IMR-90 (cell line): ENCODE data around the gene DHH. TPM values are rescaled to one million over a fixed set of nuclear protein-coding genes. Genes with fewer than 3 reads are reported as not detected.

ENCODE experiments used
- ATAC-seq: fragments of 200-7000 bp; cut with Tn5 transposase; 2 replicates; pipeline ENCODE4 v1.9.1; 2020; ENCODE audit warnings: low read depth, mild to moderate bottlenecking, moderate library complexity
- BruUV-seq: library from RNA; stranded (reverse); fragments of 400-500 nt; replicated peaks from 2 replicates; lab custom pipeline; 2021; lab: Mats Ljungman, UMichigan
- CTCF ChIA-PET: fragments of 300-600 bp; formaldehyde crosslinking; extraction: SDS; loops from one replicate; lab custom pipeline; 2021; ENCODE audit warnings: antibody characterized with exemption; lab: Yijun Ruan, JAX
- POLR2A ChIA-PET: fragments of 300-600 bp; sonication (Branson Sonifier 250); formaldehyde crosslinking; loops from one replicate; lab custom pipeline; 2022; ENCODE audit warnings: antibody characterized with exemption; ENCODE audit not compliant: unreplicated experiment; lab: Charles Lee
- DNase-seq: peaks from one replicate; pipeline ENCODE4 v3.0.0; 2013
- H2AFZ ChIP-seq: replicated peaks from 2 replicates; pipeline ENCODE3; 2013; ENCODE audit warnings: low read length, mild to moderate bottlenecking; ENCODE audit not compliant: poor library complexity
- H2AK5ac ChIP-seq: 2 replicates; pipeline ENCODE4 v1.6.1; 2013; ENCODE audit warnings: low read depth, low read length, inconsistent platforms
- H2AK9ac ChIP-seq: replicated peaks from 2 replicates; pipeline ENCODE3; 2013; ENCODE audit warnings: mild to moderate bottlenecking, low read depth, low read length, moderate library complexity; ENCODE audit not compliant: poor library complexity
- H2BK120ac ChIP-seq: 2 replicates; pipeline ENCODE4 v1.6.1; 2013; ENCODE audit warnings: low read depth, low read length, inconsistent platforms
- H2BK15ac ChIP-seq: 3 replicates; pipeline ENCODE4 v1.6.1; 2013; ENCODE audit warnings: low read depth, low read length, inconsistent platforms
- H2BK20ac ChIP-seq: 2 replicates; pipeline ENCODE4 v1.6.1; 2013; ENCODE audit warnings: low read depth, mild to moderate bottlenecking, inconsistent platforms, low read length, moderate library complexity
- H2BK5ac ChIP-seq: 2 replicates; pipeline ENCODE4 v1.6.1; 2013; ENCODE audit warnings: mild to moderate bottlenecking, low read depth, low read length, inconsistent platforms; ENCODE audit not compliant: poor library complexity, severe bottlenecking
- H3K14ac ChIP-seq: replicated peaks from 2 replicates; pipeline ENCODE4 v1.6.1; 2013; ENCODE audit warnings: low read depth, low read length, inconsistent platforms
- H3K18ac ChIP-seq: 2 replicates; pipeline ENCODE4 v1.6.1; 2013; ENCODE audit warnings: low read depth, low read length, control low read depth
- H3K23ac ChIP-seq: 2 replicates; pipeline ENCODE4 v1.6.1; 2013; ENCODE audit warnings: low read depth, low read length, inconsistent platforms
- H3K27ac ChIP-seq: 2 replicates; pipeline ENCODE4 v1.5.1; 2013; ENCODE audit warnings: mild to moderate bottlenecking, control low read depth, low read length; ENCODE audit not compliant: insufficient read depth
- H3K27me3 ChIP-seq: 2 replicates; pipeline ENCODE4 v1.6.1; 2013; ENCODE audit warnings: low read length; ENCODE audit not compliant: control insufficient read depth, insufficient read depth
- H3K36me3 ChIP-seq: 2 replicates; pipeline ENCODE4 v1.6.1; 2013; ENCODE audit warnings: low read length, mixed read lengths; ENCODE audit not compliant: control insufficient read depth, insufficient read depth
- H3K4ac ChIP-seq: 2 replicates; pipeline ENCODE4 v1.6.1; 2013; ENCODE audit warnings: low read depth, low read length, inconsistent platforms
- H3K4me1 ChIP-seq: 2 replicates; pipeline ENCODE4 v1.6.1; 2013; ENCODE audit warnings: low read length, mixed read lengths; ENCODE audit not compliant: control insufficient read depth, insufficient read depth
- H3K4me2 ChIP-seq: 2 replicates; pipeline ENCODE4 v1.6.1; 2013; ENCODE audit warnings: low read depth, mild to moderate bottlenecking, control low read depth, low read length, moderate library complexity
- H3K4me3 ChIP-seq: 2 replicates; pipeline ENCODE4 v1.5.1; 2013; ENCODE audit warnings: low read depth, mild to moderate bottlenecking, control low read depth, low read length, moderate library complexity; ENCODE audit not compliant: insufficient read depth
- H3K56ac ChIP-seq: 2 replicates; pipeline ENCODE4 v1.6.1; 2013; ENCODE audit warnings: low read length, inconsistent platforms; ENCODE audit not compliant: insufficient read depth; ENCODE audit errors: extremely low read depth
- H3K79me1 ChIP-seq, 2 experiments: 2 replicates each; pipeline ENCODE4 v1.6.1; 2013; ENCODE audit warnings: low read length in 2 of 2, inconsistent platforms in 1 of 2, low read depth in 1 of 2
- H3K9ac ChIP-seq: 2 replicates; pipeline ENCODE4 v1.6.1; 2013; ENCODE audit warnings: low read depth, low read length, control low read depth
- H3K9me1 ChIP-seq: 2 replicates; pipeline ENCODE4 v1.6.1; 2013; ENCODE audit warnings: low read length, inconsistent platforms; ENCODE audit not compliant: insufficient read depth
- H3K9me3 ChIP-seq: 2 replicates; pipeline ENCODE4 v1.6.1; 2013; ENCODE audit warnings: low read length; ENCODE audit not compliant: control insufficient read depth, insufficient read depth
- H4K20me1 ChIP-seq: 2 replicates; pipeline ENCODE4 v1.6.1; 2013; ENCODE audit warnings: low read length, inconsistent platforms; ENCODE audit not compliant: insufficient read depth
- H4K5ac ChIP-seq: 2 replicates; pipeline ENCODE4 v1.6.1; 2013; ENCODE audit warnings: mild to moderate bottlenecking, low read depth, low read length, control low read depth
- H4K8ac ChIP-seq, 2 experiments: 2 replicates each; pipeline ENCODE4 v1.6.1; 2013; ENCODE audit warnings: low read depth in 2 of 2, low read length in 2 of 2, control low read depth in 1 of 2, inconsistent platforms in 1 of 2
- H4K91ac ChIP-seq: 2 replicates; pipeline ENCODE4 v1.6.1; 2013; ENCODE audit warnings: low read depth, low read length, inconsistent platforms; ENCODE audit not compliant: insufficient read depth
- BHLHE40 ChIP-seq: fragments of 150-350 bp; IDR thresholded peaks from 2 replicates; pipeline ENCODE4 v1.6.1; 2016; ENCODE audit warnings: mild to moderate bottlenecking, low read depth, low read length
- CEBPB ChIP-seq: IDR thresholded peaks from 2 replicates; pipeline ENCODE4 v1.6.1; 2012; ENCODE audit warnings: low read depth, low read length, improper control_type of control experiment
- CHD1 ChIP-seq: IDR thresholded peaks from 2 replicates; pipeline ENCODE4 v1.6.1; 2012; ENCODE audit warnings: low read depth, low read length, improper control_type of control experiment
- FOS ChIP-seq: fragments of 150-350 bp; IDR thresholded peaks from 2 replicates; pipeline ENCODE4 v1.6.1; 2016; ENCODE audit warnings: low read depth, low read length
- MAFK ChIP-seq: IDR thresholded peaks from 2 replicates; pipeline ENCODE4 v1.6.1; 2012; ENCODE audit warnings: low read depth, low read length, improper control_type of control experiment
- MAZ ChIP-seq: IDR thresholded peaks from 2 replicates; pipeline ENCODE4 v1.6.1; 2012; ENCODE audit warnings: low read depth, mild to moderate bottlenecking, low read length, improper control_type of control experiment, moderate library complexity, borderline replicate concordance
- MXI1 ChIP-seq: IDR thresholded peaks from 2 replicates; pipeline ENCODE4 v1.6.1; 2012; ENCODE audit warnings: low read depth, mild to moderate bottlenecking, low read length, moderate library complexity, borderline replicate concordance
- NFE2L2 ChIP-seq: fragments of 150-350 bp; IDR thresholded peaks from 2 replicates; pipeline ENCODE4 v1.6.1; 2016; ENCODE audit warnings: low read depth, mild to moderate bottlenecking, low read length
- POLR2A ChIP-seq: IDR thresholded peaks from 2 replicates; pipeline ENCODE4 v1.6.1; 2012; ENCODE audit warnings: mild to moderate bottlenecking, low read depth, low read length
- RAD21 ChIP-seq: IDR thresholded peaks from 2 replicates; pipeline ENCODE4 v1.6.1; 2012; ENCODE audit warnings: low read length, improper control_type of control experiment
- RCOR1 ChIP-seq: IDR thresholded peaks from 2 replicates; pipeline ENCODE4 v1.6.1; 2012; ENCODE audit warnings: mild to moderate bottlenecking, low read length, improper control_type of control experiment; ENCODE audit not compliant: insufficient replicate concordance
- SMC3 ChIP-seq: fragments of 150-350 bp; IDR thresholded peaks from 2 replicates; pipeline ENCODE4 v1.6.1; 2016; ENCODE audit warnings: low read depth, mild to moderate bottlenecking, antibody characterized with exemption, low read length, moderate library complexity
- USF2 ChIP-seq: fragments of 150-350 bp; IDR thresholded peaks from 2 replicates; pipeline ENCODE4 v1.6.1; 2017; ENCODE audit warnings: mild to moderate bottlenecking, antibody characterized with exemption, low read length, low read depth
- WGBS, 2 experiments: methylation state at CpG; one replicate each; pipeline versions ENCODE4 v1.1.5 to v1.1.7; 2013; ENCODE audit warnings: missing lambda C conversion rate in 2 of 2; ENCODE audit not compliant: insufficient read length in 1 of 2; ENCODE audit errors: extremely low coverage in 2 of 2; 5-methylcytosine and 5-hydroxymethylcytosine counted together
- dilution Hi-C: fragments of 300-500 bp; cut with HindIII; formaldehyde crosslinking; loops from one replicate; pipeline ENCODE4 v1.14.3; 2018; ENCODE audit warnings: low sequenced_read_pairs; ENCODE audit not compliant: unreplicated experiment
- in situ Hi-C: fragments of 300-500 bp; cut with MboI; formaldehyde crosslinking; loops from 3 replicates; pipeline ENCODE4 v1.14.3; 2019; ENCODE audit warnings: low sequenced_read_pairs, inconsistent platforms, mixed read lengths
- intact Hi-C: fragments of 100-400 bp; cut with micrococcal nuclease; formaldehyde crosslinking; loops from 2 replicates; pipeline ENCODE4 v1.10.0; 2022
- polyA plus RNA-seq, 3 experiments: library from polyadenylated mRNA; depleted of rRNA; stranded (reverse); fragments of >200 nt; gene quantifications; 2 replicates each; pipeline ENCODE4 v1.2.3, GENCODE V29; 2012; ENCODE audit warnings: low replicate concordance in 1 of 3
- total RNA-seq: library from RNA; depleted of rRNA; stranded (reverse); fragments of >200 nt; gene quantifications from 2 replicates; pipeline ENCODE4 v1.2.3, GENCODE V29; 2012

The DHH gene
- total and polyA plus RNA-seq, 2 of the 4 experiments (the other 2 are of a cell fraction) = under 0.01 to 0.07 TPM

DNA sequence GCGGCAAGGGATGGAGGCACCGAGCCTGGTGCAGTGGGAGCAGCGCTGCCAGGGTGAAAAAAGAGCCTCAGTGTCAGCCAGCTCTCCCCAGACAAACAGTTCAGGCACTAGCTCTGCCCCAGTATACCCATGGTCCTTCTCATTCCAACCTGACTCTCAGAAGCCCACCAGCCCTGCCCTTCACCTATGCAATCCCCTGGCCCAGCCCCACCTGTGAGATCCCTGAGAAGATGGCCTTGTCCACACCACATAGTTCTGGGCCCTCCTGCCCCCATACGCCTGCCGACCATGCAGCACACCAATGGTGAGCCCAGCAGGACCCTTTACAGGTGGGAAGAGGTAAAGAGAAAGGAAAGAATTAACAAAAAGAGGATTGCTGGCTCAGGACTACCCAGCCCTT lies 40.5 kb downstream of the DHH start:
- in situ Hi-C loops (no loop called here), dilution Hi-C loops (no loop called here), intact Hi-C loops (no loop called here)
- Histone ChIP-seq H3K4me1 (peaks cover 14% of the 10 kb centered on the region), H2BK5ac (no peak overlapping the region), H2AK9ac (no peak overlapping the region), H4K8ac (no peak overlapping the region), H3K4me2 (no peak overlapping the region), H3K27me3 (no peaks in the 10 kb centered on the region), H2BK20ac (no peak overlapping the region), H4K91ac (no peak overlapping the region), H3K9me1 (peaks cover 35% of the 10 kb centered on the region), H4K5ac (no peak overlapping the region), H3K4ac (no peak overlapping the region), H3K9ac (no peak overlapping the region), H2BK120ac (no peak overlapping the region), H3K79me1 (peaks cover 26 to 93% of the 10 kb centered on the region in 2 experiments), H2BK15ac (no peak overlapping the region), H3K36me3 (peaks cover 59% of the 10 kb centered on the region), H4K20me1 (peaks cover 98% of the 10 kb centered on the region), H3K27ac (no peak overlapping the region), H3K14ac (no peak overlapping the region), H3K9me3 (no peaks in the 10 kb centered on the region), H3K18ac (no peak overlapping the region), H3K23ac (no peak overlapping the region), H2AFZ (no peak overlapping the region), H3K56ac (no peak overlapping the region), H2AK5ac (no peak overlapping the region), H3K4me3 (no peak overlapping the region)
- ATAC-seq (no peak), DNase-seq (no peak)
- WGBS, 2 experiments = 100% methylated on average over 3 of the region's 5 CpGs; no CpG with 5 or more reads in 1 of the 2 experiments
- TF ChIP-seq CEBPB (no peak), USF2 (no peak), MXI1 (no peak), SMC3 (no peak), NFE2L2 (no peak), MAZ (no peak), BHLHE40 (no peak), FOS (no peak), MAFK (no peak), RAD21 (no peak), RCOR1 (no peak), POLR2A (no peak), CHD1 (no peak)
- ChIA-PET POLR2A (no interaction called here), CTCF (no interaction called here)
- no TSS peak for BruUV-seq
